GM12872 (cell line): ENCODE measurements around the gene KRTAP1-5.

Experiments used
- TF ChIP-seq, protein P1 (sequence below): IDR thresholded peaks from 3 replicates; pipeline ENCODE4 v1.5.1; 2011; ENCODE audit warnings: low read depth, mild to moderate bottlenecking, low read length, moderate library complexity; ENCODE audit not compliant: insufficient read depth

KRTAP1-5 gene

DNA sequence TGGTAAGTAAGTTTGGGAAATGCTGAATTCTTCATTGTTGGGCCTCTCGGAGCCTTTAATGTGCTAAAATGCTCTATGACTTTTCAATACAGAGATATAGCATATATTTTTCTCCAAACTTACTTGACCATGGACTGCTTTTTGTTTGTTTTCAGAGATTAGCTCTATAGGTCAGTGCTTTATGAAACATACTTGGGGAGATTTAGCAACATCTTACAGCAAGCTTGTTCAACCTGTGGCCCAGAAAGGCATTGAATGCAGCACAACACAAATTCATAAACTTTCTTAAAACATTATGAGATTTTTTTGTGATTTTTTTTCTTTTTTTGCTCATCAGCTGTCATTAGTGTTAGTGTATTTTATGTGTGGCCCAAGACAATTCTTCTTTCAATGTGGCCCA is 17.1 kb downstream of the KRTAP1-5 start:
- TF ChIP-seq, protein P1, sequence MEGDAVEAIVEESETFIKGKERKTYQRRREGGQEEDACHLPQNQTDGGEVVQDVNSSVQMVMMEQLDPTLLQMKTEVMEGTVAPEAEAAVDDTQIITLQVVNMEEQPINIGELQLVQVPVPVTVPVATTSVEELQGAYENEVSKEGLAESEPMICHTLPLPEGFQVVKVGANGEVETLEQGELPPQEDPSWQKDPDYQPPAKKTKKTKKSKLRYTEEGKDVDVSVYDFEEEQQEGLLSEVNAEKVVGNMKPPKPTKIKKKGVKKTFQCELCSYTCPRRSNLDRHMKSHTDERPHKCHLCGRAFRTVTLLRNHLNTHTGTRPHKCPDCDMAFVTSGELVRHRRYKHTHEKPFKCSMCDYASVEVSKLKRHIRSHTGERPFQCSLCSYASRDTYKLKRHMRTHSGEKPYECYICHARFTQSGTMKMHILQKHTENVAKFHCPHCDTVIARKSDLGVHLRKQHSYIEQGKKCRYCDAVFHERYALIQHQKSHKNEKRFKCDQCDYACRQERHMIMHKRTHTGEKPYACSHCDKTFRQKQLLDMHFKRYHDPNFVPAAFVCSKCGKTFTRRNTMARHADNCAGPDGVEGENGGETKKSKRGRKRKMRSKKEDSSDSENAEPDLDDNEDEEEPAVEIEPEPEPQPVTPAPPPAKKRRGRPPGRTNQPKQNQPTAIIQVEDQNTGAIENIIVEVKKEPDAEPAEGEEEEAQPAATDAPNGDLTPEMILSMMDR, result no peak

DNA sequence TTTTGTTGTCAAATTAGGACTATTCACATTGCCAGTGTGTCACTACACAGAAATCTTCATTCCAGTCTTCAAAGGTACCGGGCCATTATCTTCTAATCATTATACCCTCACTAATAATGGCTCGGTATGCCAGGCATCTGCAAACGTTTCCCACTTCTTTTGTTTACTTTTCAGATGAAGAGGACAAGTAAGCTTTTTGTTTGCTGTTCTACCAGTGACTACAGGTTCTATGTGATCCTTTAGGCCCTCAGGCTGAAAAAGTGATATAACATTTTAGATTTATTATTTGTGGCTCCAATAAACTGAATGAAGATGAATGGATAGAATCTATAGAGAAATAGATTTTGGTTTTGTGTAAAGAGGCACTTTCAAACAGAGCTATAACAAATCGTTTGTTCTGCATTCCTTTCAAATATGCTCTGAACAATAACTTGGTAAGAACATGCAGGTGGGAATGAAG is 17.7 kb downstream of the KRTAP1-5 start:
- TF ChIP-seq, protein P1, result no peak

DNA sequence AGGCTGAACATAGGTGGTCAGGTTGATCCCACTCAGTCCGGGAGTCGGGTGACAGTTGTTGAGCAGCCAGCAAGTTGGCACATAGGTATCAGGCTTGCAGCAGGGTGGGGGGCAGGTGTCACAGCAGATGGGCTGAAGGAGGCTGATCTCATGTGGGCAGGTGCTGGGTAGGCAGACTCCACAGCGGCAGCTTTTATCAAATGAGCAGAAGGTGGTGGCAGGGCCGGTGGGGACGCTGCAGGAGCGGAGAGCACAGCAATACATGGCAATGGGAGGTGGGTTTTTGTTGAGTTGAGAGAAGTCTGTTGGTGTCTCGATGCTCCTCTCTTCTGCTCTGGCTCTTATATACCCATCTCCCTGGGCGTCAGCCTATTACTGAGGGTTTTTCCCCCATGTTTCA is 18.2 kb downstream of the KRTAP1-5 start, which contains the start of gene KRTAP3-1:
TSS of gene KRTAP3-1 (minus strand) at position 318 of the 400 bp plus-strand sequence. CDS start at position 264, 54 bp downstream.
- TF ChIP-seq, protein P1, result no peak

DNA sequence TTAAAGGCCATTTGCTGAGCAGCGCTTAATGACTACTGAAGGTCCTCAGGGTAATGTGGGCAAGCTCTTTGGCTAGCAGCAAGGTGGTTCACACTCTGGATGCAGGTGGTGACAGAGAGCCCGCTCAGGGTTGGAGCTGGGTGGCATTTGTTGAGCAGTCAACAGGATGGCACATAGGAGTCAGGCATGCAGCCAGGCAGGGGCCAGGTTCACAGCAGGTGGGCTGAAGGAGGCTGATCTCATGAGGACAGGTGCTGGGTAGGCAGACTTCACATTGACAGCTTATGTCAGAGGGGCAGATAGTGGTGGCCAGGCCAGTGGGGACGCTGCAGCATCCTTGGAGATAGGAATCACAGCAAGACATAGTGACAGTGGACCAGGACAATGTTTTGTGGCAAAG is 22.6 kb downstream of the KRTAP1-5 start:
- TF ChIP-seq, protein P1, result no peak

DNA sequence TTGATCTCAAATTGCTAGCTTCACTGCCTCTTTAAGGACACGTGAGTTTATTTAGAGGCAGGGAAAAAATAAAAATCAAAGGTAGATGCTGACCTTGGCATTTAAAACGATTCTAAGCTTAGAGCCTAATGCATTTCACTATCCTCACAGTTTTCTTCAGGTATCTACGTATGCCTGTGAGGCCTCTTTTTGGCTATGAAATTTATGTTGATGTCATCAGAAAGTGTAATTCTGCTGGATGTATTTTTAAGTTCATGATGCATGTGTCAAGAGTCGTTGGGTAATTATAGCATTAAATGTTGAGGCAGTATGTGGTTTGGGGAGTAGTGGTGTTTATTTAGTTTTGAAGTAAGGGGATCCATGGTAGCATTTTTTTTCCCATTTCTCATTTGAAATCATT is 23.1 kb downstream of the KRTAP1-5 start:
- TF ChIP-seq, protein P1, result no peak

DNA sequence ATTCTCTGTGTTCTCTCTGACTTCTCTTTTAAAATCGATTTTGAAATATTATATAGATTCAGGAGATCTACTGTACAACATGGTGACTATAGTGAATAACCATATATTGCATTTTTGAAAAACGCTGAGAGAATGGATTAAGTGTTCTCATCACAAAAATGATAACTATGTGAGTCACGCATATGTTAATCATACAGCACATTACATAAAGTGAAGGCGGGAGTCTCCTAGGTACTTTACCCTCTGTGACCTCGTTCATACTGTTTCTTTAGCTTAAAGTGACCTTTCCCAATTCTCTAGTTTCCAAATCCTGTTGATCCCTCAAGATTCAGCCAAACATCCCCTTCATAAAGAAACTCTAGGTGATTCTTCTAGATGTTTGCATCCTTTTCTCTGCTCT is 24.2 kb downstream of the KRTAP1-5 start:
- TF ChIP-seq, protein P1, result no peak

DNA sequence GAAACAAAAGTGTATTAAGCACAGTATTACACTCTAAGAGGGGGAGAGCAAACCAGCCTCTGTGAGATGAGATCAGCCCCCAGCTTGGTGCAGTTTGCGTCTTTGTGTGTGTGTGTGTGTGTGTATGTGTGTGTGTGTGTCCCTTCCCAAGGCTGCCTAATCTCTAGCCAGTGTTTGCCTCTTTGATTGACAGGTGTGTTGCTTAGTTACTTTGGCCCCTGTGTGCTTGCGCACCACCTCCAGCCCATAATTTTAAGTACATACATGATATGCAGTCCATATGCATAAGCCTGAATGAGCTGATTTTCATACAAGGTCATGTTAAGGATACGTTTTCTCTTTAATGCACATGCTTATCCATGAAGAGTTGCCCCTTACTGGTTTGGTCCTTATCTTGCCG is 25.2 kb downstream of the KRTAP1-5 start:
- TF ChIP-seq, protein P1, result no peak
